Lower leg skin (tissue), 4 donors: Measurements from ENCODE around the gene FBXL19. TPM values are rescaled to one million over a fixed set of nuclear protein-coding genes. Genes with fewer than 3 reads are reported as not detected.
A peak's percentile ranks its signal among the peaks of the same experiment; 100 is the strongest.

ENCODE experiments used
- DNase-seq, 2 donors: peaks; one replicate each; pipeline ENCODE4 v3.0.0-alpha.2; 2019; ENCODE audit warnings: low spot score in 2 of 2
- H3K4me3 ChIP-seq: fragments of 200-600 bp; sonication (generic); 2 replicates; pipeline ENCODE4 v1.5.1; 2017; ENCODE audit warnings: mild to moderate bottlenecking, low read depth; ENCODE audit not compliant: poor library complexity, severe bottlenecking
- CTCF ChIP-seq, 3 donors: fragments of 450-650 bp; IDR thresholded peaks; one replicate each; pipeline ENCODE4 v1.5.1; 2016; ENCODE audit warnings: antibody characterized with exemption in 3 of 3, mild to moderate bottlenecking in 3 of 3, moderate library complexity in 2 of 3
- POLR2A ChIP-seq, 2 donors: fragments of 450-650 bp; IDR thresholded peaks; one replicate each; pipeline ENCODE4 v1.6.1; 2016 to 2017; ENCODE audit warnings: antibody characterized with exemption in 2 of 2, mild to moderate bottlenecking in 1 of 2, moderate library complexity in 1 of 2
- WGBS, 2 donors: methylation state at CpG; one replicate each; pipeline ENCODE4 v1.1.5; 2018; 5-methylcytosine and 5-hydroxymethylcytosine counted together
- intact Hi-C: fragments of 100-400 bp; cut with DNase I; formaldehyde crosslinking; loops from one replicate; pipeline ENCODE4 v1.15.0; 2023; ENCODE audit warnings: low total_unique reads
- total RNA-seq, 4 donors: library from RNA; depleted of rRNA; stranded (reverse); fragments of >200 nt; gene quantifications; one replicate each; pipeline ENCODE4 v1.1.0, GENCODE V29; 2016

Gene FBXL19
- total RNA-seq, 4 donors from 2014 or later: 17.7 to 25.1 (median 22.1) TPM

GRCh38 chr16:30948667-30949649 is 25.6 kb downstream of the FBXL19 start, which contains the start of gene ORAI3:
TSS of gene ORAI3 (plus strand) at chr16:30949068. CDS start at chr16:30949290, 222 bp downstream.
- intact Hi-C loops: no loop called here
- WGBS, 2 donors: 1 to 2% methylated on average over 29 to 48 of the region's 70 CpGs
- TF ChIP-seq CTCF (IDR thresholded peaks at IDR 0.05) (no peak), POLR2A (IDR thresholded peaks at IDR 0.05) (no peak)
- peak within 1 kb of the TSS; percentile 92 for H3K4me3 ChIP-seq
- DNase-seq: peak; percentile 75 to 96

GRCh38 chr16:30949650-30950515 is 26.5 kb downstream of the FBXL19 start:
- intact Hi-C loops: no loop called here
- peak in 1 of 3 donors; percentile 9 for TF ChIP-seq CTCF (IDR thresholded peaks at IDR 0.05)
- no peak for TF ChIP-seq POLR2A (IDR thresholded peaks at IDR 0.05)
- 3% methylated on average over 18 to 21 of the region's 21 CpGs for WGBS, 2 donors
- H3K4me3 ChIP-seq: peak overlapping the region; percentile 92
- peak; percentile 93 to 97 for DNase-seq

- 35 to 55% methylated on average over 7 to 8 of the region's 8 CpGs for WGBS, 2 donors
- no peak overlapping the region for H3K4me3 ChIP-seq
These were observed 27.2 kb downstream of the FBXL19 start for GRCh38 chr16:30950516-30951065.

GRCh38 chr16:30951193-30951592 is 27.8 kb downstream of the FBXL19 start:
- WGBS, 2 donors: 46 to 53% methylated on average over 1 of the region's 1 CpG
- no peak for TF ChIP-seq POLR2A (IDR thresholded peaks at IDR 0.05)
- TF ChIP-seq CTCF (IDR thresholded peaks at IDR 0.05): no peak
- no peak overlapping the region for H3K4me3 ChIP-seq
- DNase-seq: no peak
- intact Hi-C loops: no loop called here

More at GRCh38 chr16:30950516-30951065, 27.2 kb downstream of the FBXL19 start:
- intact Hi-C loops: no loop called here
- no peak for TF ChIP-seq CTCF (IDR thresholded peaks at IDR 0.05)
- no peak for TF ChIP-seq POLR2A (IDR thresholded peaks at IDR 0.05)
- no peak for DNase-seq

- intact Hi-C loops: no loop called here
- H3K4me3 ChIP-seq: no peak overlapping the region
- peak in 1 of 2 donors; percentile 93 for DNase-seq
- WGBS, 2 donors: 20 to 24% methylated on average over 3 of the region's 3 CpGs
- no peak for TF ChIP-seq POLR2A (IDR thresholded peaks at IDR 0.05)
- no peak for TF ChIP-seq CTCF (IDR thresholded peaks at IDR 0.05)
These were observed 28.4 kb downstream of the FBXL19 start for GRCh38 chr16:30951750-30952149.
